Measurements from ENCODE around the gene CD81.

- TF ChIP-seq EGR1 (IDR thresholded peaks at IDR 0.05): no peak
- TF ChIP-seq YY1 (IDR thresholded peaks at IDR 0.05; ENCODE audit: low read depth): no peak
These were observed 32.1 kb upstream of the CD81 start for GRCh38 chr11:2345050-2345449.

All from Ishikawa (cell line).